ENCODE results near the gene CMTM8.

- TF ChIP-seq ZNF384 (IDR thresholded peaks at IDR 0.05) (no peak), BHLHE40 (IDR thresholded peaks at IDR 0.05; ENCODE audit: borderline replicate concordance) (no peak), SUZ12 (IDR thresholded peaks at IDR 0.05) (no peak), FOXM1 (IDR thresholded peaks at IDR 0.05; ENCODE audit: borderline replicate concordance) (no peak), FOXK2 (IDR thresholded peaks at IDR 0.05) (no peak)
Observed at GRCh38 chr3:32316976-32317375, 78.5 kb downstream of the CMTM8 start.
